ENCODE data around the gene TTC28.
"Not testable (repeated sequence)": the region's sequence is repeated elsewhere in the genome, so short reads cannot be mapped to it uniquely, and the experiment has no call there.

TTC28 gene

DNA sequence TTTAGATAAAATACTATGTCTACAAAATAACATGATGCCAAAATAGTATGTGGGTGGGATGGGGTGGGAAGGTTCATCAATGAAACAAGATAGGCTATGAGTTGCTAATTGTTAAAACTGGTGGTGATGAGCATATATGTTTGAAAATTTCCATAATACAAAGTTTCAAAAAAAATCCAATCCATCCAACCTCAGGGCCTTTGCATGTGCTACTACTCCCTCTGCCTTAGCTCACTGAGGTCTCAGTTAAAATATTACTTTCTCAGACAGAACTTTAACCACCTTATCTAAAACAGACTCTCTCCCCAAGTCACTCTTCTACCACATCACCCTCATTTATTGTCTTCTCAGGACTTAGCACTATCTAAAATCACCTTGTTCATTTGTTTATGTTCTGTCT, 201.1 kb downstream of the TTC28 start:
- DNase-seq (ENCODE audit: extremely low spot score) = no peak
- ChIA-PET CTCF (interaction anchor here (1.0 to 1.7 kb wide), 2 partner anchors 9 to 44 kb away, joined by 3 to 5 read pairs; no protein-coding TSS in a partner anchor), POLR2A (no interaction called here)
- TF ChIP-seq CTCF (IDR thresholded peaks at IDR 0.05; ENCODE audit: control extremely low read depth, extremely low read depth, low read depth, missing control alignments) = no peak

DNA sequence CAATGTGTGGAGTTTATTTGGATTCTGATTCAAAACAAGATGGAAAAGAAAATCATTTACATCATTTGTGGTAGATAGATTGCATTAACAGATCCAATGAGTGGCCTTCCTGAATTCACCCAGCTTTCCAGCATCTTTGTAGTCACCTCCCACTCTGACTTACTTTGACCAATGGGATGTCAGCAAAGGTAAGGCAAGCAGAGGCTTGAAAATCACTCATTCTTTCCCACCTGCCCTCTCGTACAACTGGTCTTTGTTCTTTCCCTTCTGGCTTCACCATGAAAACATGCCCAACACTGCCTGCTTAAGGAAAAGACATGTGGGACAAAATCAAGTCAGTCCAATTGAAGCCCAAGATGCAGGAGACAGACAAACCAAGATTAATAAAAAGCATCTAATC, 202.1 kb downstream of the TTC28 start:
- ChIA-PET POLR2A (no interaction called here), CTCF (interaction anchor here (1.0 to 1.7 kb wide), 2 partner anchors 8 to 43 kb away, joined by 3 to 5 read pairs; no protein-coding TSS in a partner anchor)
- DNase-seq (ENCODE audit: extremely low spot score) = no peak
- TF ChIP-seq CTCF (IDR thresholded peaks at IDR 0.05; ENCODE audit: control extremely low read depth, extremely low read depth, low read depth, missing control alignments) = no peak

DNA sequence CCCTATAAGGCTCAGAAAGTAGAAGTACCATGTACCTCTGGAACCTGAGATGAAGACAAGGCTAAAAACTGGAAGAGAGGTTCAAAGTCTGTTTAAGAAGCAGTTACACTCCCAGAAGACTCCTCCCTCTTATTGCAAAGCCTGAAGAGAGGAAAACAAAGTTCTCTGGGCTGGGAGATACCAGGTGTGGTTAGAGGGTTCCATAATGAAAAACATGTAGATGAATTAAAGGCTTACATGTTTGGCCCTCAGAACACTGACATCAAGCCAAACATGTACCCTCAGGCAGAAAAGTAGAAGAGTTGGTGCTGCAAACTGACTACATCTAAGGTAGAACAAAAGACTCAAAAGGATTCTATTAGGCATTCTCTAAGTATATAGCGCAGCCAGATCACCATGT, 205.3 kb downstream of the TTC28 start:
- CTCF ChIA-PET = interaction anchor here (1.4 to 1.5 kb wide), 2 partner anchors 13 to 32 kb away, joined by 3 to 4 read pairs; no protein-coding TSS in a partner anchor

GRCh38 chr22:28473258-28473657, 206.4 kb downstream of the TTC28 start:
- ChIA-PET CTCF (interaction anchor here (0.9 to 1.4 kb wide), 3 partner anchors 11 to 31 kb away, joined by 3 to 4 read pairs (median 3); no protein-coding TSS in a partner anchor), POLR2A (no interaction called here)
- no peak for DNase-seq (ENCODE audit: extremely low spot score)
- no peak for TF ChIP-seq CTCF (IDR thresholded peaks at IDR 0.05; ENCODE audit: control extremely low read depth, extremely low read depth, low read depth, missing control alignments)

More for the DNA sequence above, 205.3 kb downstream of the TTC28 start:
- DNase-seq (ENCODE audit: extremely low spot score) = no peak
- POLR2A ChIA-PET = no interaction called here
- TF ChIP-seq CTCF (IDR thresholded peaks at IDR 0.05; ENCODE audit: control extremely low read depth, extremely low read depth, low read depth, missing control alignments) = no peak

- CTCF ChIA-PET; POLR2A ChIA-PET; DNase-seq (ENCODE audit: extremely low spot score): not testable (repeated sequence)
Observed at GRCh38 chr22:28467055-28467454, 212.6 kb downstream of the TTC28 start.

GRCh38 chr22:28466399-28466798, 213.2 kb downstream of the TTC28 start:
- no peak for TF ChIP-seq CTCF (IDR thresholded peaks at IDR 0.05; ENCODE audit: control extremely low read depth, extremely low read depth, low read depth, missing control alignments)
- no peak for DNase-seq (ENCODE audit: extremely low spot score)
- ChIA-PET POLR2A (no interaction called here), CTCF (no interaction called here)

DNA sequence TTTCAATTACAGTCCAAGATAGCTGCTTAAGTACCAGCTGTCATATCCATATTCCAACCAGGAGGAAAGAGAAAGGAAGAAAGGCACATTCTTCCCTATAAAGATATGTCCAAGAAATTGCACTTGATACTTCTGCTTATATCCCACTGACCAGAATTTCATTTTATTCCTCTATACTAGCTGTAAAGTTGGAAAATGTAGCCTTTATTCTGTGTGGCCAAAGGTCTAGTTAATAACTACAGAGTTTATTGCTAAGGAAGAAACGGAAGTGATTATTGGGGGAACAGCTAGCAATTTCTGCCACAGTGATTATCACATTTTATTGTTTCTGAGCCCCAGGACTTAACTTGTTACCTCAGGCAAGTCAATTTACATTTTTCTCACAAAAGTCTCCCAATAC, 213.8 kb downstream of the TTC28 start:
- CTCF ChIA-PET = no interaction called here
- POLR2A ChIA-PET = no interaction called here
- DNase-seq (ENCODE audit: extremely low spot score) = no peak
- no peak for TF ChIP-seq CTCF (IDR thresholded peaks at IDR 0.05; ENCODE audit: control extremely low read depth, extremely low read depth, low read depth, missing control alignments)

Measured in GM10248 (cell line).